Activated B cell treated with CpG ODN at 0.5 μM for 24 hours (primary cell): Measurements from ENCODE around the gene CHDH. TPM values are rescaled to one million over a fixed set of nuclear protein-coding genes. Genes with fewer than 3 reads are reported as not detected.

Source experiments
- ATAC-seq: fragments of 200-7000 bp; cut with Tn5 transposase; one replicate; pipeline ENCODE4 v1.10.0; 2021; ENCODE audit warnings: low read depth, mild to moderate bottlenecking, moderate library complexity
- CTCF ChIA-PET: fragments of 350-600 bp; sonication (Branson Sonifier 250); formaldehyde crosslinking; loops from one replicate; lab custom pipeline; 2021; ENCODE audit warnings: antibody characterized with exemption; lab: Charles Lee
- POLR2A ChIA-PET: fragments of 350-600 bp; sonication (Branson Sonifier 250); formaldehyde crosslinking; loops from one replicate; lab custom pipeline; 2021; ENCODE audit warnings: antibody characterized with exemption; lab: Charles Lee
- DNase-seq: peaks from one replicate; pipeline ENCODE4 v3.0.0; 2022
- H3K27ac Mint-ChIP-seq: one replicate; pipeline ENCODE4 v1.8.0; 2020; ENCODE audit warnings: mixed read lengths
- H3K27me3 Mint-ChIP-seq: one replicate; pipeline ENCODE4 v1.8.0; 2021; ENCODE audit warnings: mixed read lengths
- H3K36me3 Mint-ChIP-seq: one replicate; pipeline ENCODE4 v1.8.0; 2021; ENCODE audit warnings: low read depth, mixed read lengths
- H3K4me1 Mint-ChIP-seq: one replicate; pipeline ENCODE4 v1.8.0; 2021; ENCODE audit warnings: mixed read lengths
- H3K4me3 Mint-ChIP-seq: one replicate; pipeline ENCODE4 v1.8.0; 2020; ENCODE audit warnings: mild to moderate bottlenecking, mixed read lengths
- H3K9me3 Mint-ChIP-seq: one replicate; pipeline ENCODE4 v1.8.0; 2020; ENCODE audit warnings: mixed read lengths
- CTCF ChIP-seq: fragments of 200-600 bp; IDR thresholded peaks from one replicate; pipeline ENCODE4 v1.8.0; 2022; ENCODE audit warnings: antibody characterized with exemption, mild to moderate bottlenecking
- intact Hi-C: fragments of 100-400 bp; cut with micrococcal nuclease; formaldehyde crosslinking; loops from one replicate; pipeline ENCODE4 v1.15.1; 2024
- total RNA-seq: library from RNA; stranded (reverse); gene quantifications from 2 replicates; pipeline ENCODE4 v1.2.3, GENCODE V29; 2022

CHDH gene
- total RNA-seq, 1 donor from 2014 or later: 6.0 TPM

GRCh38 chr3:53881691-53882593 is 35.7 kb upstream of the CHDH start, which contains the start of gene ACTR8:
TSS of gene ACTR8 (minus strand) at chr3:53882152. CDS start at chr3:53882101, 51 bp downstream.
- H3K36me3 Mint-ChIP-seq: peaks cover 64% of the 10 kb centered on the region
- no peaks in the 10 kb centered on the region for H3K27me3 Mint-ChIP-seq
- ATAC-seq (peak; percentile 93), DNase-seq (peak; percentile 88)
- peak within 1 kb of the TSS; percentile 100 for H3K4me3 Mint-ChIP-seq
- POLR2A ChIA-PET: interaction anchor here (0.7 to 4.3 kb wide), 4 partner anchors 9 to 534 kb away, joined by 3 to 52 read pairs (median 4); partner anchors contain the start of genes DCP1A and SELENOK
- intact Hi-C loops: loop anchor here (1.0 kb wide), 1 partner anchor 9 kb away; the partner anchor contains the start of gene SELENOK
- H3K9me3 Mint-ChIP-seq: no peaks in the 10 kb centered on the region
- no peak for TF ChIP-seq CTCF
- H3K27ac Mint-ChIP-seq: peak within 1 kb of the TSS; percentile 92
- CTCF ChIA-PET: no interaction called here
- peaks cover 23% of the 10 kb centered on the region for H3K4me1 Mint-ChIP-seq

- H3K9me3 Mint-ChIP-seq: no peaks in the 10 kb centered on the region
- ATAC-seq (no peak), DNase-seq (no peak)
- ChIA-PET POLR2A (interaction anchor here (0.7 to 4.3 kb wide), 2 partner anchors 10 to 130 kb away, joined by 4 to 52 read pairs; partner anchors contain the start of gene SELENOK), CTCF (no interaction called here)
- no peaks in the 10 kb centered on the region for H3K27me3 Mint-ChIP-seq
- peak overlapping the region; percentile 59 for H3K27ac Mint-ChIP-seq
- peak overlapping the region; percentile 100 for H3K4me3 Mint-ChIP-seq
- peaks cover 65% of the 10 kb centered on the region for H3K36me3 Mint-ChIP-seq
- no peak for TF ChIP-seq CTCF
- intact Hi-C loops: no loop called here
- peaks cover 23% of the 10 kb centered on the region for H3K4me1 Mint-ChIP-seq
Measured at GRCh38 chr3:53880396-53881345, 34.5 kb upstream of the CHDH start.

GRCh38 chr3:53865732-53866499 is 19.7 kb upstream of the CHDH start:
- TF ChIP-seq CTCF: no peak
- Mint-ChIP-seq H3K9me3 (no peaks in the 10 kb centered on the region), H3K4me1 (peaks cover 22% of the 10 kb centered on the region), H3K27me3 (no peaks in the 10 kb centered on the region), H3K27ac (no peak overlapping the region), H3K4me3 (no peak overlapping the region), H3K36me3 (peaks cover 69% of the 10 kb centered on the region)
- CTCF ChIA-PET: no interaction called here
- DNase-seq (no peak), ATAC-seq (no peak)
- intact Hi-C loops: no loop called here
- POLR2A ChIA-PET: interaction anchor here (0.7 to 1.2 kb wide), 2 partner anchors 9 to 16 kb away, joined by 3 read pairs; no protein-coding TSS in a partner anchor

- Mint-ChIP-seq H3K9me3 (no peaks in the 10 kb centered on the region), H3K4me3 (no peak overlapping the region), H3K27me3 (no peaks in the 10 kb centered on the region), H3K4me1 (peaks cover 29% of the 10 kb centered on the region), H3K27ac (no peak overlapping the region), H3K36me3 (peaks cover 50% of the 10 kb centered on the region)
- ChIA-PET POLR2A (interaction anchor here (0.7 to 1.6 kb wide), 2 partner anchors 28 to 166 kb away, joined by 4 to 5 read pairs; partner anchors contain the start of gene SELENOK), CTCF (interaction anchor here (1.5 kb wide), 1 partner anchor 194 kb away, joined by 3 read pairs; no protein-coding TSS in a partner anchor)
- no peak for ATAC-seq
- intact Hi-C loops: loop anchor here (1.0 kb wide), 1 partner anchor 134 kb away; no protein-coding TSS in a partner anchor
- no peak for TF ChIP-seq CTCF
- no peak for DNase-seq
Measured at GRCh38 chr3:53863145-53863544, 16.9 kb upstream of the CHDH start.
